WI38 (cell line): Measurements from ENCODE around the gene DYNLL2.
"Not testable (repeated sequence)": the region's sequence is repeated elsewhere in the genome, so short reads cannot be mapped to it uniquely, and the experiment has no call there.

ENCODE experiments used
- H3K4me3 ChIP-seq: 2 replicates; pipeline ENCODE4 v1.5.1; 2011; ENCODE audit warnings: low read depth, mild to moderate bottlenecking, control low read depth, low read length
- CTCF ChIP-seq: IDR thresholded peaks from 2 replicates; pipeline ENCODE4 v1.5.1; 2012; ENCODE audit warnings: low read depth, mild to moderate bottlenecking, control low read depth, low read length

DYNLL2 gene

GRCh38 chr17:58056476-58056875, 26.7 kb upstream of the DYNLL2 start:
- H3K4me3 ChIP-seq: no peak overlapping the region
- TF ChIP-seq CTCF: no peak

GRCh38 chr17:58059141-58059540, 24.1 kb upstream of the DYNLL2 start:
- no peak for TF ChIP-seq CTCF
- no peak overlapping the region for H3K4me3 ChIP-seq

- H3K4me3 ChIP-seq: no peak overlapping the region
- no peak for TF ChIP-seq CTCF
Measured at GRCh38 chr17:58060596-58061191, 22.5 kb upstream of the DYNLL2 start.

- H3K4me3 ChIP-seq: no peak overlapping the region
- TF ChIP-seq CTCF: no peak
Measured at GRCh38 chr17:58061672-58062071, 21.5 kb upstream of the DYNLL2 start.

GRCh38 chr17:58065238-58065637, 18.0 kb upstream of the DYNLL2 start:
- TF ChIP-seq CTCF: no peak
- H3K4me3 ChIP-seq: no peak overlapping the region

GRCh38 chr17:58066401-58066800, 16.8 kb upstream of the DYNLL2 start:
- TF ChIP-seq CTCF: no peak
- no peak overlapping the region for H3K4me3 ChIP-seq

- TF ChIP-seq CTCF: no peak
- no peak overlapping the region for H3K4me3 ChIP-seq
Measured at GRCh38 chr17:58072862-58073261, 10.4 kb upstream of the DYNLL2 start.

- H3K4me3 ChIP-seq: not testable (repeated sequence)
Measured at GRCh38 chr17:58073266-58073665, 10.0 kb upstream of the DYNLL2 start.

- not testable (repeated sequence) for H3K4me3 ChIP-seq
Measured at GRCh38 chr17:58074406-58074805, 8.8 kb upstream of the DYNLL2 start.
